HG02943 (cell line): Measurements from ENCODE around the gene FAM13B.
"Not testable (repeated sequence)": the region's sequence is repeated elsewhere in the genome, so short reads cannot be mapped to it uniquely, and the experiment has no call there.

ENCODE experiments used
- ATAC-seq: cut with Tn5 transposase; IDR thresholded peaks from one replicate; pipeline ENCODE4 v1.9.1; 2021; ENCODE audit warnings: mild to moderate bottlenecking, low read depth, moderate library complexity; ENCODE audit not compliant: unreplicated experiment

The FAM13B gene

DNA sequence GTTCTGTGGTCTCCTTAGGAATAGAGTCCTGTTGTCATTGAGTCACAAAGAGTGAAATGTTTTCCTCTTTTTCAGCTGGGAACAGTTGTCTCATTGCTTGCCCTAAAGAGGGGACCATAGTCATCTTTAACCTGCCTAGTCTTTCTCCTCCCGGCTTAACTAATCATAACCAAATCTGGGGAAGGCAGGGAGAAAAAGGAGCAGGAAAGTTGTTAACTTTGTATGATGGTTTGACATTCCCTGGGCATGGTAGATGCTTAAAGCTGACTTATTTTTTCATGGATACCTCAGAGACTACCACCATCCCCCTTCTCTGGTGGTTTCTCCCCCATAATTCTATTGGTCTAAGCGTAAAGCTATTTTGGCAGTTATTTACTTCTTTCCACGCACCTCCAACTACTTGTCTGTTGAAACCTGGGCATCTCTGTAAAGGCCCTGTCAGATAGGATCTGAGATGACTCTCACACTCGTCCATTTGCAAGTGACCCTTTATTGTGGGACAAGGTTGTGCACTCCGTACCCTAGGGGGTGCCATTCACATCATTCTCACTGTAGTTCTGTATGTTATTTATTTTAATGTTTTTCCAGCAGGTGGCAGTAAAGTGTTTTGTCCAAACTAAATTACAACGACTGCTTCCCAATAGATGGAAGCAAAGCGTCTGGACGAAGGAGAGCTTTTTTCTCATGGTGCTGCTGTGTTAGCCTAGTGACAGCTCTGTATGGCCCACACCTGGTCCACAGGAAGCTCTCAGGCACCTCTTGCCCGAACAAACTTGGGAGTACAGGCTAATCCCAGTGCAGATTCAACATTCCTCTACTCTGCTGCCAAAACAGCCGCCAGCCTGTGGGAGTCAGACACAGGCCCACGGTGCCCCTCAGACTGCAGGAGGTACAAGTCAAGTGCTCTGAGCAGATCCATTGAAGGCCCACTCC lies 3.0 kb upstream of the FAM13B start:
- ATAC-seq: no peak

DNA sequence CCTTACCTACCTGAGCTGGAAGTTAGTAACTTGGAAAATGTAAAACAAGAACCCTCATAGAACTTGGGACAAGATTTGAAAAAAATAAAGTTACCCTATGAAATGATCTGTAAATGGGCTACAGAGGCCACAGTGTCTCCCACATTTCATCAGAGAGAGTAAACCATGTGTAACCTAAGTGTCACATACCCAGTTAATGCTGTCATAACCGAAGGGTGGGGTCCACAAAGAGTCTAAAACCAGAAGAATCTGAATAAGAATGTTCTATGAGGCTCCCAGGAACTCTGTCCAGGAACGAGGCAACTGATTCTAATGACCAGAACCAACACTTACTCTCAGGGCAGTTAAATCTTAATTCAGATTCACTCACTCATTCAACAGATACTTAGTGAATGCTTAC lies 1.0 kb upstream of the FAM13B start:
- no peak for ATAC-seq

DNA sequence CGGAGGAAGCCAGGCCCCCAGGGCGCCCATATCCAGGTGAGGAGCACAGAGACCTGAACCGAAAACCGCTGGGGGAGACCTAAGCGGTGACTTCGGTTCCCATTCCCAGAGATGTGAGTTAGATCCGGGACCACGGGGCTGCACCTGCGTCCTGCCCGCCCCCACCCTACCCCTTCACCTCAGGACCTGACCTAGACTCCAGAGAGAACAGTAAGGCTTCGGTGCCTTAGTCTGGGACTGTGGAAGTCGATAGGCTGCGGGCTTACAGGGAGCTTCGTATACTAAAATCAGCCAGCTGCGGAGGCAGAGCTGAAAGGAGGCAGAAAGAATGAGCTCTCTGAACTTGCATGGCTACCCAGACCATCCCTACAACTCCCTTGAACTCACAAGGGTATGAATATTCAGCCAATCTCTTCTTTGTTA lies 518 bp upstream of the FAM13B start:
- ATAC-seq: no peak

DNA sequence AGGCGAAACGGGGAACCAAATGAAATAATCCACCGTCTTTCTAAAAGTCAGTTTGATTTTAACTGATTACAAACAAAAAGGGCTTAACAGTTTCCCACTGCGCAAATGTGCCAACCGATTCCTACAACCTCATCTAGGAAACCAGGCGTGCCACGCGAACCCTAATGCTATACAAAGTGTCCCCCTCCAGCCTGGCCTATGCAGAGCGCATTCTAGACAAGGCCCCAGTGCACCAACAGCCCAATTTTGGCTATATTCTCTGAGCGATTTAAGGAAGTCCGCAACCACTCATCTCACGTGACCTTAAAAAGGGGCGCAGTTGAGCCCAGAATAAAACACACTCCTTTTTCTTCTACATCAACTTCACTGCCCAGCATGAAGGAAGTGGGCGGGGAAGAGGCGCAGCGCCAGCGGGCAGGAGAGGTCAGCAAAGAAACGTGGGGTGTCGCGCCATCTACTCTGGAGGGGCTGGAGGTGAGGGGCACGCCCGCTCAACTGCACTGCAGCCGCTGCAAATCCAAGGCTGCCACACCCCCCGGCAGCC lies 779 bp downstream of the FAM13B start:
- peak; percentile 44 for ATAC-seq

DNA sequence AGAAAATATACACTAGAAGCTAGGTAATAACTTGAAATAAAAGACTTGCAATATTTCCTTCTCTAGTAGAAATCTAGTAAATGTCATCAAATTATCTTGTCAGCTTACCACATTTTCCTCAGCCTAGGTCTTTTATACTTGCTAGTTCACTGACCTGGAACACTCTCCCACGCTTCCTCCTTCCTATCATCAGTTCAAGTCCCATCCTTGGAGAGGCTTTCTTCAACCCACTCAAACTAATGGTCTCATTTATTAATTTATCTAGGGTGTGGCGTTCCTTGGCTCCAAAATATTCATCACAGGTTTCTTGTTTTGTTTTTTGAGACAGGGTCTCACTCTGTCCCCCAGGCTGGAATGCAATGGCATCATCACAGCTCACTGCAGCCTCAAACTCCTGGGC lies 2.9 kb downstream of the FAM13B start:
- no peak for ATAC-seq

DNA sequence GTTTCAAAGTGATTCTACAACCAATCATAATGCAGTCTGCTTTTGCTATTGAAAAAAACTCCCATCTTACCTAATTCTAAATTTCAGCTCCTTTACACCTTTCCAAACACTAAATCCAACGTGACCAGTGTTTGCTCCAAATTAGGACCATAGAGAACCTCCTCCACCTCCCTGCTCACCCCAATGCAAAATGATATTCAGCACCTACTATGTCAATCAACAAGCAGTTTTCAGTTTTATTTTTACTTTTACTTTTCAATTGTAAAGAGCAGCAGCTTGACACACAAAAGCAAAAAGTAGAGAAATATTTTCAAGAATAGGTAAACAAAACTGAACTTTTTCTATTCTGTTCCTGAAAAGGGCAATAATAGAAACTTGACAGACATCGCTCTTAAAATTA lies 3.4 kb downstream of the FAM13B start:
- ATAC-seq: no peak

DNA sequence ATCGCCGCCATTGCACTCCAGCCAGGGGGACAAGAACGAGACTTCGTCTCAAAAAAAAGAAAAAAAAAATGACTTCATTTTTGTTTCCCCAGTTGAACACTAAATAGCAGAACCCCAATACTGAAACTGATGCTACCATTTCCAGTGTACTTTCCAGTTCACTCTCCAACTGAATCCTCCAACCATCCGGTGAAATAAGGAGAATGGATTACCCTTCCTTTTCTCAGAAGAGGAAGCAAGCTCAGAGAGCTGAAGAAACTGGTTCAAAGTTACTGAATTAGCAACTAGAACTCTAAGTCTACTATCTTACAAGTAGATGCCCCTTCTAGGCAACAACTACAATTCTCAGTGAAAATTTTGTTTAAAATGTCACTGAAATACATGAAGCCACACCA lies 3.9 kb downstream of the FAM13B start:
- no peak for ATAC-seq

DNA sequence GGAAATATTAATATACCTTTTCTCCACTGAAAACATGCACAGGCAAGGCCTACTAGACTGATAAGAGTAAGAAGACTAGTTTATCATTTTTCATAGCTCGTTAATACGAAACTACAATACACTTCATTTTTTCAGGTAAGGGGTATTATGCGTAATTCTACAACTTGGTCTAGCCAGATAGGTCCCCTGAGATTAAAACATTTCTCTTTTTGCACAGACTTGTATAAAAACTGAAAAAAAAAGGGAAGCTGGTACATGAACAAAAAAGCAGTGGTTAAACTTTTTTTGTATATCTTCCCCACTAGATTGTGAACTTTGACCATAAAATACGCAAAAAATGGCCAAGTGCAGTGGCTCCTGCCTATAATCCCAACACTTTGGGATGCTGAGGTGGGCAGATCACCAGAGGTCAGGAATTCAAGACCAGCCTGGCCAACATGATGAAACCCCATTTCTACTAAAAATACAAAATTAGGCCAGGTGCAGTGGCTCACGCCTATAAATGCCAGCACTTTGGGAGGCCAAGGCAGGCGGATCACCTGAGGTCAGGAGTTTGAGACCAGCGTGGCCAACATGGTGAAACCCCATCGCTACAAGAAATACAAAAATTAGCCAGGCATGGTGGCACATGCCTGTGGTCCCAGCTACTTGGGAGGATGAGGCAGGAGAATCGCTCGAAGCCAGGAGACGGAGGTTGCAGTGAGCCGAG lies 4.5 kb downstream of the FAM13B start:
- ATAC-seq: not testable (repeated sequence)

DNA sequence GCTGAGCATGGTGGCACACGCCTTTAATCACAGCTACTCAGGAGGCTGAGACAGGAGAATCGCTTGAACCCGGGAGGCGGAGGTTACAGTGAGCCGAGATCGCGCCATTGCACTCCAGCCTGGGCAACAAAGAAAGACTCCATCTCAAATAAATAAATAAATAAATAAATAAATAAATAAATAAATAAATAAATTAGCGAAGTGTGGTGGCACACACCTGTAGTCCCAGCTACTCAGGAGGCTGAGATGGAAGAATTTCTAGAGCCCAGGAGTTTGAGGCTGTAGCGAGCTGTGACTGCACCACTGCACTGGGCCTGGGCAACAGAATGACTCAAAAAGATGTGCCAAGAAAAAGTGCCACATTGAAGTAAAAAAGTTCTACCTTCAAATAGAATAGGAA lies 6.1 kb downstream of the FAM13B start:
- not testable (repeated sequence) for ATAC-seq

DNA sequence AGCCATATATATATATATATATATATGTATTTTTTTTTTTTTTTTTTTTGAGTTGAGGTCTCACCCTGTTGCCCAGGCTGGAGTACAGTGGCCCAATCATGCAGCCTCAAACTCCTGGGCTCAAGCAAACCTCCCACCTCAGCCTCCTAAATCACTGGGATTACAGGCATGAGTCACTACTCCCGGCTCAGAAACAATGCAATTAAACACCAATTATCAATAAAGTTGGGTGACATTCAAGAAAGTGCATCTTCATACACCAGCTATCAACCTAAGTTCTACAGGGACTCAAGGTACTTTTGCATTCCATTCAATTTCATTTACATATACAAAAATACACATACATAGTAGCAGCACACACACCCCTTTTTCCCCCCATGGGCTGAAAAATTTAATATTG lies 7.6 kb downstream of the FAM13B start:
- ATAC-seq: no peak

DNA sequence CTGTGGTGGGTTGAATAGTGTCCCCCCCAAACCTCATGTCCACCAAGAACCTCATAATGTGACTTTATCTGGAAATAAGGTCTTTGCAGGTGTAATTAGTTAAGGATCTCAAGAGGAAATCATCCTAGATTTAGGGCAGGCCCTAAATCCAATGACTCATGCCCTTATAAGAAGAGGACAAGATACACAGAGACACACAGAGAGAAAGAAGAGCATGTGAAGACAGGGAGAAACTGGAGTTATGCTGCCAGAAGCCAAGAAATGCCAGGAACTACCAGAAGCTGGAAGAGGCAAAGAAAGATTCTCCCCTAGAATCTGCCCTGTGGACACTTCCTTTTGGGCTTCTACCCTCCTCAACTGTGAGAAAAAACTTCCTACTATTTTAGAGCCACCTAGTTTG lies 8.8 kb downstream of the FAM13B start:
- no peak for ATAC-seq

DNA sequence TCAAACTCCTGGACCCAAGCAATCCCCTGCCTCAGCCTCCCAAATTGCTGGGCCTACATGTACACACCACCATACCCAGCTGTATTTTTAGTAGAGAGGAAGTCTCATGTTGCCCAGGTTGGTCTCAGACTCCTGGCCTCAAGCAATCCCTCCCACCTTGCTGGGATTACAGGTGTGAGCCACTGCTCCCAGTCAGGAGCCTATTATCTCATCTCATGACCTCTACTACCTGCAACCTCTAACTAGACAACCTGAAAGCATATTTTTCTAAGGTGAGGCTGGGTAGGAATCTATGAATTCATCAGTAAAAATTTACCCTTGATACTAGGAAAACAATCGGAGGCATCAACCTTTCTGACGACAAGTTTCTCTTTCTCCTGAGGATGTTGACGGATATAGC lies 10.0 kb downstream of the FAM13B start:
- no peak for ATAC-seq

DNA sequence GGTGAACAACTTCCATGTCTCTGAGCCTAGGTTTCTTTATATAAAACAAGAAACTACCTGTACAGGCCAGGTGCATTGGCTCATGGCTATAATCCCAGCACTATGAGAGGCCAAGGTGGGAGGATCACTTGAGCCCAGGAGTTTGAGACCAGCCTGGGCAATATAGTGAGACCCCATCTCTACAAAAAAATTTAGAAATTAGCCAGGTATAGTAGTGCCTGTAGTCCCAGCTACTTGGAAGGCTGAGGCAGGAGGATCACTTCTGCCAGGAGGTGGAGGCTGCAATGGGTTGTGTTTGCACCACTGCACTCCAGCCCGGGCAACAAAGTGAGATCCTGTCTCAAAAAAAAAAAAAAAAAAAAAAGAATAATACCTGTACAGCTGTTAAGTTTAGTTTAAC lies 11.1 kb downstream of the FAM13B start:
- no peak for ATAC-seq

DNA sequence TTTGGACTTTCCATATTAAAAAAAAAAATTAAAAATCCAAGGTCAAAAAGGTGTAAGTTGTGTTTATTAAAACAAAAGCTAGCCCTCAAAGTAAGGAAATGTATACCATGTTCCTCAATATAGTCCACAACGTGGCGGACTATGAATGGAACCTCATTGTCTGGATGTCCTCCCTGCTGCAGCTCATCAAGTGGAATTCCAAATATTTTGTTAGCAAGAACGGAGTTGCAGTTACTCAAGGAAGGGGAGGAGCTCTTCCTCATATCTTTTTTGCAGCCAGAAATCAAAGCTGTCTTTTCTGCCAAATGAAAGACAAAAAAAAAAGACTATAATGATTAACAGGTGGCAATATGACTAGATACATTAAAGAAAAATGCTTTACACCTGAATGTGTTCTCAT lies 14.0 kb downstream of the FAM13B start:
- ATAC-seq: no peak

DNA sequence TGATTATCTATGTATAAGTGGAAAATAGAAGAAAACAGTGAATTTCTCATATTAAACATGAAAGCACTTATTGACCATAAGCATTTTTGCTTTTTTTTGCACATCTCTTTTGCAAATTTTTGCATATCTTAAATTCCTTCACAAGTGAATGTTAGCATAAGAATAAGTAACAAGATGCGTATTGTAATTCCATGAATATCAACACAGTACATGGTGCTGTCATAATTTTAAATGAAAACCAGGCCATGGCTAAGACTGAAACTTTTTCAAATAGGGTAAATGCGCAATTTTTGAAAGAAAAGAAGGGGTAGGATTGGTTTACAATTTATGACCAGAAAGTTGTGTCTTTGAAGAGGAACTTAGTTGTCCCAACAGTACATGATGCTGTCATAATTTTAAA lies 17.0 kb downstream of the FAM13B start:
- no peak for ATAC-seq

DNA sequence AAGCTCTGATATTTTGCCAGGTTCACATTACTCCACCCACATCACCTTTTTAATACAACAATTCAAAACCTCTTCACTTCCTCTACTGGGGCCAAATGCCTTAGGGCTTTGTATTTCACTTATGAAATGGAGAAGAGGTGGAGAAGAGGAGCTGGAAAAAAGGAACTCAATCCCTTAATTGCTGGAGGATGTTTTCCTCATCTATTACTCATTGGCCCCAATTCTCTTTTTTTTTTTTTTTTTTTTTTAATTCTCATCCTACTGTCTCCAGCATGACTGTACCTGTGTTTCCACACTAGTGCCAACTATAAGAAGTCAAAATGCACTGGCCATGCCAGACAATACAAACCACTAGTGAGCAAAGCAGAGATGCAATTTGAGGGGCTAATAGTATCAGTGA lies 20.9 kb downstream of the FAM13B start:
- ATAC-seq: no peak

DNA sequence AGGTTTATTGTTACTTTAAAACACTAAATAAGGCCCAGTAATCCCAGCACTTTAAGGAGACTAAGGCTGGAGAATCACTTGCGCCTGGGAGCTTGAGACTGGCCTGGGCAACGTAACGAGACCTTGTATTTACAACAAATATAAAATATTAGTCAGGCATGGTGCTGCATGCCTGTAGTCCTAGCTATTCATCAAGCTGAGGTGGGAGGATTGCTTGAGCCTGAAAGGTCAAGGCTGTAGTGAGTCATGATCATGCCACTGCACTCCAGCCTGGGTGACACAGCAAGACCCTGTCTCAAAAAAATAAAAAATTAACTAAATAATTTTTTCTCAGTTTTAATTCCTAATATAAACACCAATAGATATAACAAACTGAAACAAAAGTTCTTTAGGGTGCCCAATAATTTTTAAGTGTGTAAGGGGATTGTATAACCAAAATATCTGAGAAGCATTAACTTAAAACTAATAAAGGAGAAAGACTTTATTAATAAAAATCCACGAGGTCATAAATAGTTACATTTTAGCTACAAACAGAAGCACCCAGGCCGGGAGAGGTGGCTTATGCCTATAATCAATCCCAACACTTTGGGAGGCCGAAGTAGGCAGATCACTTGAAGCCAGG lies 32.7 kb downstream of the FAM13B start:
- ATAC-seq: no peak

DNA sequence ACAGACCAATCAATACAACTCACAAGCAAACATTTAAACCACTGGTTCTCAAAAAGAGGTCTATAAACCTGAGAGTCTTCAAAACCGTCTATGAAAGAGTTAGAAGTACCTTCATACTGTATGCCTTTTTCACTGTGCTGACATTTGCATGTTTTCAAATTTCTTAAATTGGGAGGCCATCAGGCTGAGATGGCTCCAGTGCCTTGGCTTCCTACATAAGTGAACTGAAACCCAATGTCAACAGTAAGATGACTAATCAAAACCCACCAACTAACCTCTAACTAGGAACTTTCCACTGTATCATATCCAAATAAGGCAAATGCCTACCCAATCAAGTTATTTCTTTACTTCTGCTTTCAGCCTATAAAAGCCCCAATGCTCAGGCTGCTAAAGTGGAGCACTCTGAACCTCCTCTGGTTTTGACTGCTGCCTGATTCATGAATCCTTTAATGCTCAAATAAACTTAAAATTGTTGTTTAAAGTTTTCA lies 35.1 kb downstream of the FAM13B start:
- no peak for ATAC-seq

DNA sequence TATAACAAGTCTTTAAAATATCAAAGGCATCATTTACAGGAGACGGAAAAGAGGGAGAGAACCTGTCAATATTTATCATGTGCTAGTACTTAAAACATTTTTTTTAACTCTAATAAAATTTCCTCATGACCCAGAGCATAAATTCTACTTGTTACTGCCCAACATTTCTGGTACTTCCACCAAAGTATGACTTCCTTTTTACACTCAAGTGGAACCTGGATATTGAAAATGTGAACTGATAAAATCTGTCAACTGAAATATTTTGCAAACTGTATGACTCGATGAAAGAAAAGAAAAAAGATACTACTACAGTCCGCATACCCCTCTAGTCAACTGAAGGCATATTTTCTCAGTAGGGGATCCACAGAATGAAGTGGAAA lies 37.1 kb downstream of the FAM13B start:
- ATAC-seq: no peak

DNA sequence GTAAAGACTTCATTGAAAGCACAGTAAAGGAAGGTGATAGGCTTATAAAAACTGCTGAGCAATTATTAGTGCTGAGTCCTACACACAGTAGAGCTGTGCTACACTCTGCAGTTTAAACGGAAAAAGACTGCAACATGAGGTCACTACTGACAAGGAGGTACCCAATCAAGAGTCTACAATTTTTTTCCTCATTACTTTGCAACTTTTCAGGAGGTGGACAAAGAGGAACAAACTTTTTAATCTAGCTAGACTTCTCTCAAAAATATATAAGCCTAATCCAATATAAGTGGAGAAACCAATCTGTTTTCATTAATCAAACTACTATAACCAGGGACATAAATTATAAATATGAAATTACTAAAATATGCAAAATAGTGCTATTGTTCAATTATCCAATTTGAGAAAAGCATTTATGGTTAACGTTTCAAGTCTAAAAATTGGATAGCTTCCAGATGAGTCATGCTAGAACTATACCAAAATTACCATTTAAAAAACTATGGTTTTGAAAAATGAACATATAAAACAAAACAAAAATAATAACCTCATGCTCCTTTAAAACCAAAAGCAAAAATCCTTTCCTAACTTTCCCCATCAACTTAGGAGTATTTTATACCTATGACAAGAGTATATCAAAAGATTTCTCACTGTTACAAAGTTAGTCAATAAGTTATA lies 37.7 kb downstream of the FAM13B start:
- ATAC-seq: no peak

DNA sequence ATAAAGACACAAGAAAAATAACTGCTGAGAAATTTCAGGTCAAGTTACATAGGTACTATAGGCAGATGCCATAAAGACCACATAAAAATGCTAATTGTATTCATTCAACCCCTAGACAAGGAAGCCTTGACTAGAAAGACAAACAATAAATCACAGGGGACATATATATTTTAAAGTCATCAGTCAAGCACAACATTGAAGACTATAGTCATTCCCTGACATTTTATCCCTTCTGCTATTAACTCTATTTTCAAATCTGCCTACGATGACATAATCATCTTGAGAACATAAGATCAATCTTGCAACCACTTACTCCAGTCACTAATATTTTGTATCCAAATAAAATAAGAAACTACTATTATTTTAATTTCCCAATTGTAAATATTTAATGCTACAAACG lies 38.3 kb downstream of the FAM13B start:
- ATAC-seq: no peak
